GM12878 (cell line): Measurements from ENCODE around the gene SELPLG. TPM values are rescaled to one million over a fixed set of nuclear protein-coding genes. Genes with fewer than 3 reads are reported as not detected.

Source experiments
- E2F8 ChIP-seq: fragments of 450-650 bp; IDR thresholded peaks from 2 replicates; pipeline ENCODE4 v1.6.1; 2018; ENCODE audit warnings: mild to moderate bottlenecking, low read depth, moderate library complexity; ENCODE audit not compliant: partially characterized antibody
- ELK1 ChIP-seq: IDR thresholded peaks from 2 replicates; pipeline ENCODE4 v1.6.1; 2012; ENCODE audit warnings: low read depth, low read length, improper control_type of control experiment
- ETV6 ChIP-seq, 2 experiments: fragments of 450-650 bp in 1 of 2; IDR thresholded peaks in 1 of 2; conservative IDR thresholded peaks in 1 of 2; 2 replicates each; pipeline ENCODE4 v1.6.1; 2014; ENCODE audit warnings: antibody characterized with exemption in 1 of 2, borderline replicate concordance in 1 of 2, low read depth in 1 of 2, mild to moderate bottlenecking in 1 of 2, moderate library complexity in 1 of 2
- IRF3 ChIP-seq: fragments of 450-650 bp; IDR thresholded peaks from 2 replicates; pipeline ENCODE4 v1.6.1; 2014; ENCODE audit warnings: mild to moderate bottlenecking
- IRF4 ChIP-seq: IDR thresholded peaks from 2 replicates; pipeline ENCODE4 v1.6.1; 2011; ENCODE audit warnings: low read depth, low read length
- NFIC ChIP-seq: IDR thresholded peaks from 2 replicates; pipeline ENCODE4 v1.6.1; 2012; ENCODE audit warnings: low read depth, mild to moderate bottlenecking, inconsistent platforms, low read length, moderate library complexity
- PAX5 ChIP-seq: IDR thresholded peaks from 2 replicates; pipeline ENCODE4 v1.6.1; 2011; ENCODE audit warnings: low read depth, low read length, borderline replicate concordance
- RB1 ChIP-seq: fragments of 450-650 bp; formaldehyde crosslinking; IDR thresholded peaks from 2 replicates; pipeline ENCODE4 v1.6.1; 2017; ENCODE audit warnings: mild to moderate bottlenecking, borderline replicate concordance
- RCOR1 ChIP-seq: conservative IDR thresholded peaks from 2 replicates; pipeline ENCODE4 v1.6.1; 2012; ENCODE audit warnings: low read depth, low read length, improper control_type of control experiment
- RELB ChIP-seq: fragments of 450-650 bp; IDR thresholded peaks from 2 replicates; pipeline ENCODE4 v1.6.1; 2017; ENCODE audit warnings: low read depth, mild to moderate bottlenecking, moderate library complexity
- REST ChIP-seq: IDR thresholded peaks from 2 replicates; pipeline ENCODE4 v1.6.1; 2012; ENCODE audit warnings: mild to moderate bottlenecking, low read depth, low read length
- SIN3A ChIP-seq: IDR thresholded peaks from 2 replicates; pipeline ENCODE4 v1.6.1; 2012; ENCODE audit warnings: low read depth, low read length, improper control_type of control experiment
- STAT3 ChIP-seq: IDR thresholded peaks from 2 replicates; pipeline ENCODE4 v1.6.1; 2011; ENCODE audit warnings: low read depth, low read length, improper control_type of control experiment
- SUZ12 ChIP-seq: fragments of 200-600 bp; sonication (generic); IDR thresholded peaks from one replicate; pipeline ENCODE4 v1.6.1; 2018; ENCODE audit warnings: antibody characterized with exemption, mild to moderate bottlenecking; ENCODE audit not compliant: unreplicated experiment
- YBX1 ChIP-seq: fragments of 450-650 bp; IDR thresholded peaks from 2 replicates; pipeline ENCODE4 v1.6.1; 2016; ENCODE audit warnings: antibody characterized with exemption
- ZBED1 ChIP-seq: IDR thresholded peaks from 2 replicates; pipeline ENCODE4 v1.6.1; 2016; ENCODE audit warnings: borderline replicate concordance
- ZNF24 ChIP-seq: fragments of 450-650 bp; IDR thresholded peaks from 2 replicates; pipeline ENCODE4 v1.6.1; 2017; ENCODE audit warnings: antibody characterized with exemption, mild to moderate bottlenecking
- polyA plus RNA-seq, 11 experiments: library from polyadenylated mRNA; depleted of rRNA in 4 of 11; unstranded in 6 of 11; stranded (reverse) in 5 of 11; fragments of >200 nt; fragmentation: Nextera tagmentation in 4 of 11; fragmentation: Illumina TruSeq in 1 of 11; extraction: Ambion mirVana in 4 of 11; extraction: Trizol in 1 of 11; gene quantifications; 1 replicate in 1 of 11; 2 replicates in 10 of 11; pipeline versions ENCODE4 v1.2.1 to v1.2.3, GENCODE V29; 2011 to 2016; ENCODE audit warnings: inconsistent platforms in 2 of 11, missing spikeins in 2 of 11, low read depth in 1 of 11
- total RNA-seq, 4 experiments: library from RNA; depleted of rRNA in 3 of 4; stranded (reverse); fragments of >200 nt in 3 of 4; fragmentation: Illumina TruSeq in 1 of 4; extraction: Trizol in 1 of 4; gene quantifications; 2 replicates each; pipeline versions ENCODE4 v1.2.1 to v1.2.3, GENCODE V29; 2013 to 2021

Gene SELPLG
- total and polyA plus RNA-seq, 10 of the 15 experiments (the other 5 are each of a cell fraction or from before 2014, with no cell fraction given): 3.2 to 32.3 (median 23.9) TPM

- TF ChIP-seq RCOR1: no peak
- TF ChIP-seq RELB: peak; percentile 6; the same call in 1 of the 2 replicates
- no peak for TF ChIP-seq RB1
- no peak for TF ChIP-seq REST
- TF ChIP-seq STAT3: no peak
- peak; percentile 79; the same call in 1 of the 2 replicates for TF ChIP-seq ZBED1
- TF ChIP-seq SUZ12: no peak
- TF ChIP-seq IRF4: peak; percentile 96
- TF ChIP-seq YBX1: no peak
- no peak for TF ChIP-seq SIN3A
- TF ChIP-seq PAX5: peak; percentile 54; the same call in 1 of the 2 replicates
- TF ChIP-seq E2F8: no peak
- peak in 1 of 2 experiments; percentile 66; a peak in 1 of 4 replicates for TF ChIP-seq ETV6 (conservative IDR thresholded peaks at IDR 0.05 in 1 of 2, IDR thresholded peaks at IDR 0.05 in 1 of 2; ENCODE audit: borderline replicate concordance in 1 of 2, low read depth in 1 of 2)
- TF ChIP-seq NFIC: peak; percentile 86
- TF ChIP-seq IRF3: no peak
- TF ChIP-seq ZNF24: 0 out of 2 replicates have a peak, but pooled peaks have one; percentile 33
- TF ChIP-seq ELK1: no peak
Observed at GRCh38 chr12:108573317-108573716, 60.4 kb downstream of the SELPLG start (continued).
